NB4 (cell line): ENCODE measurements around the gene RORB.

ENCODE experiments used
- DNase-seq: peaks from one replicate; pipeline ENCODE4 v3.0.0; 2010; ENCODE audit warnings: low read depth
- H3K4me3 ChIP-seq: one replicate; pipeline ENCODE4 v1.5.1; 2011; ENCODE audit warnings: mild to moderate bottlenecking, low read depth, low read length, moderate library complexity
- CTCF ChIP-seq: IDR thresholded peaks from one replicate; pipeline ENCODE4 v1.5.1; 2012; ENCODE audit warnings: low read depth, low read length
- MYC ChIP-seq: IDR thresholded peaks from 2 replicates; pipeline ENCODE4 v1.6.1; 2011; ENCODE audit warnings: low read depth, low read length
- POLR2A ChIP-seq: IDR thresholded peaks from 2 replicates; pipeline ENCODE4 v1.6.1; 2011; ENCODE audit warnings: mild to moderate bottlenecking; ENCODE audit not compliant: insufficient read length; ENCODE audit errors: extremely low read depth
- TF ChIP-seq, protein P1 (sequence below): IDR thresholded peaks from 2 replicates; pipeline ENCODE4 v1.6.1; 2011; ENCODE audit warnings: low read depth, low read length

RORB gene

GRCh38 chr9:74555565-74555964 lies 58.4 kb downstream of the RORB start:
- DNase-seq: no peak
- no peak overlapping the region for H3K4me3 ChIP-seq
- TF ChIP-seq POLR2A: no peak
- TF ChIP-seq, protein P1, sequence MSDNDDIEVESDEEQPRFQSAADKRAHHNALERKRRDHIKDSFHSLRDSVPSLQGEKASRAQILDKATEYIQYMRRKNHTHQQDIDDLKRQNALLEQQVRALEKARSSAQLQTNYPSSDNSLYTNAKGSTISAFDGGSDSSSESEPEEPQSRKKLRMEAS: no peak
- TF ChIP-seq MYC: no peak
- no peak for TF ChIP-seq CTCF

- DNase-seq: no peak
- TF ChIP-seq CTCF (no peak), POLR2A (no peak), MYC (no peak)
Measured at GRCh38 chr9:74556685-74557084, 59.5 kb downstream of the RORB start.

GRCh38 chr9:74557571-74557970 lies 60.4 kb downstream of the RORB start:
- no peak for TF ChIP-seq CTCF
- no peak for TF ChIP-seq POLR2A
- TF ChIP-seq MYC: no peak
- TF ChIP-seq, protein P1: no peak
- peak; percentile 6 for DNase-seq
- no peak overlapping the region for H3K4me3 ChIP-seq

More at GRCh38 chr9:74556685-74557084, 59.5 kb downstream of the RORB start:
- no peak overlapping the region for H3K4me3 ChIP-seq

GRCh38 chr9:74562611-74563010 lies 65.5 kb downstream of the RORB start:
- H3K4me3 ChIP-seq: no peak overlapping the region
- TF ChIP-seq MYC (no peak), CTCF (no peak), POLR2A (no peak)
- TF ChIP-seq, protein P1: no peak
- no peak for DNase-seq

GRCh38 chr9:74570879-74571512 lies 73.9 kb downstream of the RORB start:
- peak; percentile 18 for DNase-seq
- TF ChIP-seq CTCF (peak; percentile 36), POLR2A (no peak), MYC (no peak)
- TF ChIP-seq, protein P1: no peak
- H3K4me3 ChIP-seq: no peak overlapping the region

DNA sequence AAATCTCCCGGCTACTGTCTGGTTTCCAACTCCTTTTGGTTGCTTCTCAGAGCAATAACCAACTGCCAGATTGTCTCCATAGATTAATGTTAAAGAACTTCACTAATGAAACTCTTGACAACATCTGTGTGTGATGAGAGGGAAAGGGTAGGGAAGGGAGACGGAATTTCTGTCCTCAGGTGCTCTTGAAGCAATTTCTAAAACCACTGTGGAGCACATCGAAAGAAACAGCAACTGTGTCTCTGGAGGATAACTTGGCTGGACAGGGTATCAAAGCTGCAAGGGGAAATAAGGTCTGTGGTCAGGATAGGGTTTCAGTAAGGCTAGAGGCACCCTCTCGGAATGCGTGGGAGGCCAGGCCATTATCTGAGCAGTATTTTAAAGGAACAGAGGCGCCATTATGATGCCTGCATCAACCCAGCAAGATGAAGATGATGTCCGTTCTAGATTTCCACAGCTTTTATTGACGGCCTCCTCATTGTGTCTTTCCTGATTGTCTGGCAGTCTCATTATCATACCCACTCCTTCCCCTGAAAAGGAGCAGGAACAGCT lies 76.6 kb downstream of the RORB start:
- no peak for TF ChIP-seq CTCF
- TF ChIP-seq, protein P1: no peak
- no peak for TF ChIP-seq POLR2A
- no peak for TF ChIP-seq MYC
- no peak overlapping the region for H3K4me3 ChIP-seq
- peak; percentile 52 for DNase-seq
